H1 (cell line): Measurements from ENCODE around the gene AKR1B15. TPM values are rescaled to one million over a fixed set of nuclear protein-coding genes. Genes with fewer than 3 reads are reported as not detected.
"Not testable (repeated sequence)": the region's sequence is repeated elsewhere in the genome, so short reads cannot be mapped to it uniquely, and the experiment has no call there.

Experiments used
- CTCF ChIA-PET: fragments of 300-600 bp; sonication (Branson Sonifier 250); formaldehyde crosslinking; loops from one replicate; lab custom pipeline; 2021; ENCODE audit not compliant: partially characterized antibody; lab: Charles Lee
- POLR2A ChIA-PET: fragments of 300-600 bp; sonication (Branson Sonifier 250); formaldehyde crosslinking; loops from one replicate; lab custom pipeline; 2021; ENCODE audit warnings: inconsistent platforms; ENCODE audit not compliant: partially characterized antibody; lab: Charles Lee
- DNase-seq, 2 experiments: peaks; one replicate each; pipeline versions ENCODE4 v3.0.0 to v3.0.0-alpha.2; 2010 to 2022; ENCODE audit warnings: low spot score in 2 of 2, low read depth in 1 of 2, mixed read lengths in 1 of 2
- FAIRE-seq: peaks from 2 replicates; lab custom pipeline; 2011; peaks lifted over from hg19 to GRCh38; lab: Jason Lieb, UNC
- H2AFZ ChIP-seq: 2 replicates; pipeline ENCODE4 v1.8.1; 2012; ENCODE audit warnings: low read length, inconsistent platforms
- H2AK5ac ChIP-seq: 2 replicates; pipeline ENCODE4 v1.6.1; 2013; ENCODE audit warnings: low read depth, low read length
- H2BK120ac ChIP-seq: replicated peaks from 2 replicates; pipeline ENCODE3; 2013; ENCODE audit warnings: low read depth, low read length, inconsistent platforms
- H2BK12ac ChIP-seq: 2 replicates; pipeline ENCODE4 v1.6.1; 2013; ENCODE audit warnings: low read depth, low read length
- H2BK15ac ChIP-seq: 2 replicates; pipeline ENCODE4 v1.6.1; 2013; ENCODE audit warnings: low read length
- H2BK20ac ChIP-seq: 2 replicates; pipeline ENCODE4 v1.6.1; 2013; ENCODE audit warnings: low read length
- H2BK5ac ChIP-seq: 2 replicates; pipeline ENCODE4 v1.6.1; 2013; ENCODE audit warnings: low read depth, low read length
- H3K14ac ChIP-seq: 2 replicates; pipeline ENCODE4 v1.6.1; 2013; ENCODE audit warnings: inconsistent platforms; ENCODE audit not compliant: insufficient read length
- H3K18ac ChIP-seq: 2 replicates; pipeline ENCODE4 v1.6.1; 2013; ENCODE audit warnings: low read length; ENCODE audit errors: extremely low read depth
- H3K23ac ChIP-seq: 2 replicates; pipeline ENCODE4 v1.6.1; 2013; ENCODE audit warnings: inconsistent platforms; ENCODE audit not compliant: insufficient read length
- H3K23me2 ChIP-seq: 2 replicates; pipeline ENCODE4 v1.6.1; 2013; ENCODE audit warnings: low read depth, low read length
- H3K27ac ChIP-seq: 2 replicates; pipeline ENCODE4 v1.6.1; 2011; ENCODE audit warnings: low read depth, low read length, inconsistent platforms
- H3K27me3 ChIP-seq, 4 experiments: replicated peaks in 1 of 4; 1 replicate in 1 of 4; 2 replicates in 3 of 4; pipeline versions ENCODE4 v1.6.1 to v1.8.1; 2011 to 2013; ENCODE audit warnings: low read length in 3 of 4, mild to moderate bottlenecking in 3 of 4, inconsistent platforms in 2 of 4, mixed read lengths in 2 of 4, moderate library complexity in 1 of 4; ENCODE audit not compliant: control insufficient read depth in 3 of 4, insufficient read depth in 3 of 4; ENCODE audit errors: extremely low read depth in 1 of 4
- H3K36me3 ChIP-seq, 4 experiments: 2 replicates each; pipeline versions ENCODE4 v1.6.1 to v1.8.1; 2011 to 2013; ENCODE audit warnings: mild to moderate bottlenecking in 4 of 4, low read length in 3 of 4, moderate library complexity in 2 of 4, control low read depth in 1 of 4, inconsistent platforms in 1 of 4; ENCODE audit not compliant: insufficient read depth in 4 of 4, control insufficient read depth in 2 of 4
- H3K4ac ChIP-seq: replicated peaks from 2 replicates; pipeline ENCODE3; 2013; ENCODE audit warnings: low read length, low read depth, mixed read lengths, inconsistent platforms; ENCODE audit not compliant: insufficient read length
- H3K4me1 ChIP-seq, 4 experiments: replicated peaks in 1 of 4; 1 replicate in 1 of 4; 2 replicates in 3 of 4; pipeline versions ENCODE4 v1.6.1 to v1.8.1; 2011 to 2013; ENCODE audit warnings: low read length in 3 of 4, inconsistent platforms in 2 of 4, mixed read lengths in 1 of 4; ENCODE audit not compliant: insufficient read depth in 4 of 4, control insufficient read depth in 3 of 4
- H3K4me2 ChIP-seq, 2 experiments: 2 replicates each; pipeline versions ENCODE4 v1.6.1 to v1.8.1; 2011 to 2013; ENCODE audit warnings: low read depth in 2 of 2, low read length in 2 of 2, control low read depth in 1 of 2, inconsistent platforms in 1 of 2, mild to moderate bottlenecking in 1 of 2; ENCODE audit not compliant: insufficient read depth in 1 of 2
- H3K4me3 ChIP-seq, 4 experiments: fragments of 200-600, 300-600 bp in 1 of 4; sonication (generic), shearing (Covaris generic), sonication (Bioruptor Twin) in 1 of 4; 2 replicates each; pipeline versions ENCODE4 v1.5.1 to v1.8.1; 2011 to 2016; ENCODE audit warnings: low read length in 4 of 4, low read depth in 3 of 4, control low read depth in 2 of 4, inconsistent platforms in 2 of 4, mild to moderate bottlenecking in 2 of 4, mixed read lengths in 1 of 4, moderate library complexity in 1 of 4; ENCODE audit not compliant: insufficient read depth in 2 of 4; ENCODE audit errors: extremely low read depth in 1 of 4
- H3K56ac ChIP-seq: replicated peaks from 2 replicates; pipeline ENCODE3; 2013; ENCODE audit warnings: low read depth, mild to moderate bottlenecking, mixed read lengths, low read length, inconsistent platforms; ENCODE audit not compliant: insufficient read length
- H3K79me1 ChIP-seq: 2 replicates; pipeline ENCODE4 v1.6.1; 2013; ENCODE audit warnings: low read depth, low read length, control low read depth
- H3K79me2 ChIP-seq, 2 experiments: 2 replicates each; pipeline versions ENCODE4 v1.6.1 to v1.8.1; 2012 to 2013; ENCODE audit warnings: low read length in 2 of 2, mild to moderate bottlenecking in 2 of 2, inconsistent platforms in 1 of 2; ENCODE audit not compliant: insufficient read depth in 2 of 2, control insufficient read depth in 1 of 2
- H3K9ac ChIP-seq, 4 experiments: replicated peaks in 1 of 4; 1 replicate in 1 of 4; 2 replicates in 3 of 4; pipeline versions ENCODE4 v1.6.1 to v1.8.1; 2011 to 2013; ENCODE audit warnings: low read depth in 3 of 4, low read length in 3 of 4, control low read depth in 2 of 4, mild to moderate bottlenecking in 2 of 4, moderate library complexity in 2 of 4, inconsistent platforms in 1 of 4; ENCODE audit errors: extremely low read depth in 1 of 4
- H3K9me3 ChIP-seq, 2 experiments: 2 replicates each; pipeline versions ENCODE4 v1.6.1 to v1.8.1; 2012 to 2013; ENCODE audit warnings: mild to moderate bottlenecking in 2 of 2, moderate library complexity in 2 of 2, control low read depth in 1 of 2, inconsistent platforms in 1 of 2, low read depth in 1 of 2, low read length in 1 of 2, mixed read lengths in 1 of 2; ENCODE audit not compliant: insufficient read depth in 2 of 2
- H4K20me1 ChIP-seq, 2 experiments: replicated peaks in 1 of 2; 2 replicates each; pipeline versions ENCODE3 to v1.8.1; 2011 to 2013; ENCODE audit warnings: inconsistent platforms in 2 of 2, low read length in 2 of 2, mild to moderate bottlenecking in 1 of 2; ENCODE audit not compliant: insufficient read depth in 2 of 2, control insufficient read depth in 1 of 2
- H4K5ac ChIP-seq: 2 replicates; pipeline ENCODE4 v1.6.1; 2013; ENCODE audit warnings: low read length, low read depth, mixed read lengths, inconsistent platforms; ENCODE audit not compliant: insufficient read length
- H4K8ac ChIP-seq: 2 replicates; pipeline ENCODE4 v1.8.0; 2013; ENCODE audit warnings: mild to moderate bottlenecking, moderate library complexity, low read length, inconsistent platforms; ENCODE audit not compliant: insufficient read depth; ENCODE audit errors: extremely low read depth
- H4K91ac ChIP-seq: replicated peaks from 2 replicates; pipeline ENCODE3; 2013; ENCODE audit warnings: low read length, mixed read lengths, inconsistent platforms; ENCODE audit not compliant: insufficient read length
- CBX5 ChIP-seq: fragments of 300-800, 300-1000 bp; sonication (generic); IDR thresholded peaks from 2 replicates; pipeline ENCODE4 v1.7.1; 2016; ENCODE audit warnings: antibody characterized with exemption, low read length, low read depth
- WGBS, 2 experiments: shearing (Covaris generic) in 1 of 2; methylation state at CpG; one replicate each; pipeline versions ENCODE4 v1.1.6 to v1.1.7; 2013 to 2015; ENCODE audit warnings: low lambda C conversion rate in 2 of 2, mixed read lengths in 2 of 2, inconsistent platforms in 1 of 2, low coverage in 1 of 2, missing lambda C conversion rate in 1 of 2; ENCODE audit not compliant: insufficient replicate concordance in 2 of 2, insufficient coverage in 1 of 2, insufficient read length in 1 of 2; ENCODE audit errors: extremely low coverage in 1 of 2, missing lambda C conversion rate in 1 of 2; 5-methylcytosine and 5-hydroxymethylcytosine counted together
- polyA plus RNA-seq, 7 experiments: library from polyadenylated mRNA; depleted of rRNA in 3 of 7; stranded (reverse) in 5 of 7; unstranded in 2 of 7; fragments of >200 nt in 5 of 7; fragments of 200-250 nt in 2 of 7; gene quantifications; 1 replicate in 5 of 7; 2 replicates in 1 of 7; 4 replicates in 1 of 7; pipeline versions ENCODE4 v1.2.1 to v1.2.3, GENCODE V29; 2011 to 2013; ENCODE audit warnings: missing spikeins in 2 of 7, mixed read lengths in 2 of 7
- total RNA-seq: library from RNA; stranded (reverse); fragmentation: NEBNext Ultra II Directional; extraction: Animal tissue kit (Norgen Biotek cat#: 25700); gene quantifications from 2 replicates; pipeline ENCODE4 v1.2.1, GENCODE V29; 2021

The AKR1B15 gene
- total and polyA plus RNA-seq, 2 of the 8 experiments (the other 6 are each of a cell fraction or from before 2014, with no cell fraction given): 0.15 to 0.47 TPM

- no peak for TF ChIP-seq CBX5
These were observed 9.5 kb downstream of the AKR1B15 start (continued) for GRCh38 chr7:134558370-134558769.

DNA sequence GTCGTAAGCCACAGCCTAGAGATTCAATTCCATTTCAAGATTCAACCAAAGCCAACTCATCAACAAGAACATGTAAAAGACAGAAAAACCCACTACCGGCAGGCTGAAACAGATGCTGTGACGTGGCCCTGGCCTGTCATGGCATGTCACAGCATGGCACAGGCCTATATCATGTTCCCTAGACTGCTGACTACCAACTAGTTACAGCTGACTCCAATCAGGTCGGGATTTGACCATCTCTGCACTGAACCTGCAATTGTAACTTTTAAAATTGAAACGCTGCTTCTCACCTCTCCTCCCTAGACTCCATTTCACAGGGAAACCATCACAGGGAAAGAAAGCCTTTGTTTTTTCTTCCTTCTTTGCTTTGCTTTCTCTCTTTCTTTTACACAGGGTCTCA lies 12.7 kb downstream of the AKR1B15 start:
- H3K9ac ChIP-seq, H3K9me3 ChIP-seq, H2BK120ac ChIP-seq, H3K23ac ChIP-seq, H2BK12ac ChIP-seq, DNase-seq, H3K56ac ChIP-seq, H3K27ac ChIP-seq, POLR2A ChIA-PET, H3K27me3 ChIP-seq, H3K4ac ChIP-seq, H2BK5ac ChIP-seq, H3K4me1 ChIP-seq, H3K14ac ChIP-seq, H4K91ac ChIP-seq, H3K36me3 ChIP-seq, H2BK15ac ChIP-seq, H4K5ac ChIP-seq, H3K18ac ChIP-seq, FAIRE-seq, H3K79me2 ChIP-seq, H3K4me2 ChIP-seq, H3K79me1 ChIP-seq, H4K8ac ChIP-seq, H4K20me1 ChIP-seq, H3K4me3 ChIP-seq, H3K23me2 ChIP-seq, H2BK20ac ChIP-seq, H2AK5ac ChIP-seq, H2AFZ ChIP-seq: not testable (repeated sequence)
- WGBS, 2 experiments: 73% methylated on average over 4 of the region's 5 CpGs; no CpG with 5 or more reads in 1 of the 2 experiments
- CTCF ChIA-PET: interaction anchor here (1.8 kb wide), 1 partner anchor 49 kb away, joined by 3 read pairs; no protein-coding TSS in a partner anchor
